Sigmoid colon (tissue), 7 donors: ENCODE results near the gene PRSS22. TPM values are rescaled to one million over a fixed set of nuclear protein-coding genes. Genes with fewer than 3 reads are reported as not detected.

ENCODE experiments used
- DNase-seq: peaks from one replicate; pipeline ENCODE4 v3.0.0-alpha.2; 2019
- H3K27ac ChIP-seq, 4 donors: fragments of 200-600 bp; sonication (generic); one replicate each; pipeline ENCODE4 v1.5.1; 2016 to 2019; ENCODE audit warnings: mild to moderate bottlenecking in 1 of 4
- H3K27me3 ChIP-seq, 3 donors: fragments of 200-600 bp; sonication (generic); one replicate each; pipeline ENCODE4 v1.5.1; 2019; ENCODE audit warnings: mild to moderate bottlenecking in 1 of 3
- H3K36me3 ChIP-seq, 4 donors: fragments of 200-600 bp; sonication (generic); one replicate each; pipeline ENCODE4 v1.5.1; 2016 to 2019
- H3K4me1 ChIP-seq, 4 donors: fragments of 200-600 bp; sonication (generic); one replicate each; pipeline ENCODE4 v1.5.1; 2017 to 2019
- H3K4me3 ChIP-seq, 4 donors: fragments of 200-600 bp; sonication (generic); one replicate each; pipeline ENCODE4 v1.5.1; 2017 to 2019; ENCODE audit warnings: mild to moderate bottlenecking in 2 of 4, moderate library complexity in 1 of 4
- H3K9me3 ChIP-seq, 4 donors: fragments of 200-600 bp in 3 of 4; sonication (generic) in 3 of 4; one replicate each; pipeline versions ENCODE4 v1.5.1 to v1.6.1; 2013 to 2019
- EP300 ChIP-seq, 4 donors: sonication (generic); formaldehyde crosslinking; IDR thresholded peaks; one replicate each; pipeline ENCODE4 v1.6.1; 2017; ENCODE audit warnings: antibody characterized with exemption in 4 of 4
- POLR2A ChIP-seq, 2 donors: fragments of 450-650 bp; IDR thresholded peaks; one replicate each; pipeline ENCODE4 v1.6.1; 2016; ENCODE audit warnings: antibody characterized with exemption in 2 of 2, mild to moderate bottlenecking in 2 of 2, moderate library complexity in 2 of 2
- POLR2AphosphoS5 ChIP-seq, 4 donors: sonication (generic); formaldehyde crosslinking; IDR thresholded peaks; one replicate each; pipeline ENCODE4 v1.6.1; 2017; ENCODE audit warnings: antibody characterized with exemption in 4 of 4
- WGBS, 2 donors: extraction: QIAGEN DNeasy Blood & Tissue Kit; methylation state at CpG; one replicate each; pipeline ENCODE4 v1.1.7; 2013; 5-methylcytosine and 5-hydroxymethylcytosine counted together
- intact Hi-C: fragments of 100-400 bp; cut with DNase I; formaldehyde crosslinking; loops from one replicate; pipeline ENCODE4 v1.15.1; 2023
- polyA plus RNA-seq, 3 donors: library from polyadenylated mRNA; stranded (reverse); fragments of 200-250 nt; gene quantifications; one replicate each; pipeline ENCODE4 v1.2.3, GENCODE V29; 2013
- total RNA-seq, 4 donors: library from RNA; depleted of rRNA; stranded (reverse); fragments of >200 nt; gene quantifications; one replicate each; pipeline ENCODE4 v1.1.0, GENCODE V29; 2016
- TF ChIP-seq, protein P1 (sequence below), 4 experiments: fragments of 450-650 bp in 3 of 4; fragments of 200-600 bp in 1 of 4; IDR thresholded peaks; one replicate each; pipeline ENCODE4 v1.5.1; 2016 to 2019; ENCODE audit warnings: antibody characterized with exemption in 4 of 4, mild to moderate bottlenecking in 3 of 4, moderate library complexity in 2 of 4
- donor health status: healthy with polysubstance abuse.
- donor health status: Bipolar disorder and iron deficiency.
- donor health status: healthy.

The PRSS22 gene
- total and polyA plus RNA-seq, 7 donors = 20.8 TPM; not detected in 6

DNA sequence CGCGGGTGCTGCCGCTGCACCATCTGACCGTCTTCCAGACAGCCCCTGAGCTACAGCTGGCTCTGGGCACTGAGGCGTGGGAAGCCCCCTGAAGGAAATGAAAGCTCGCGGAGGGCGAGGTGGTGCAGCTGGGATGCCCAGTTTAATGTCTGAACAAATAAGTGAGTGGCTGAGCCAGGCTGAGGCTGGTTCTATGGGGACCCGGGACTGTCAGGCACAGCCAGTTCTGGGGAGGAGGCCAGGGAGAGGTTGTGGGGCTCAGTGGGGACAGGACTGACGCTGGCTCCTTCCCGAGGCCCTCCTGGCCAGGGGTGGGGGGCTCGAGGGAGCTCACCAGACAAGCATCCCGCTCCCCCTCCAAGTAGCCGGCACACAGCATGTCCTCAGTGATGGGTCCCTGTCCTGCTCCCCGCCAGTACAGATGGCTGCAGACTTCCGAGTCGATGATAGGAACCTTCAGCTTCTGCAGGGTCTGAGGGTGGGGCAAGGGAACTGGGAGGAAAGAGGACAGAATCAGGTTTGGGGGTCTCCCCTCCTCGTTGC is 4.4 kb downstream of the PRSS22 start:
- H3K4me3 ChIP-seq = no peak overlapping the region
- H3K27me3 ChIP-seq = peaks cover 17 to 68% (median 49%) of the 10 kb centered on the region in 3 donors
- intact Hi-C loops = no loop called here
- H3K4me1 ChIP-seq = peaks cover 0 to 4% (median 0%) of the 10 kb centered on the region in 4 donors
- peaks cover 0 to 5% (median 3%) of the 10 kb centered on the region in 4 donors for H3K9me3 ChIP-seq
- WGBS, 2 donors = 82 to 88% methylated on average over 18 of the region's 18 CpGs
- H3K27ac ChIP-seq = no peak overlapping the region
- H3K36me3 ChIP-seq = no peaks in the 10 kb centered on the region
- no peak for TF ChIP-seq EP300 (IDR thresholded peaks at IDR 0.05)
- TF ChIP-seq POLR2AphosphoS5 (IDR thresholded peaks at IDR 0.05) = no peak
- no peak for TF ChIP-seq POLR2A (IDR thresholded peaks at IDR 0.05)
- TF ChIP-seq, protein P1, sequence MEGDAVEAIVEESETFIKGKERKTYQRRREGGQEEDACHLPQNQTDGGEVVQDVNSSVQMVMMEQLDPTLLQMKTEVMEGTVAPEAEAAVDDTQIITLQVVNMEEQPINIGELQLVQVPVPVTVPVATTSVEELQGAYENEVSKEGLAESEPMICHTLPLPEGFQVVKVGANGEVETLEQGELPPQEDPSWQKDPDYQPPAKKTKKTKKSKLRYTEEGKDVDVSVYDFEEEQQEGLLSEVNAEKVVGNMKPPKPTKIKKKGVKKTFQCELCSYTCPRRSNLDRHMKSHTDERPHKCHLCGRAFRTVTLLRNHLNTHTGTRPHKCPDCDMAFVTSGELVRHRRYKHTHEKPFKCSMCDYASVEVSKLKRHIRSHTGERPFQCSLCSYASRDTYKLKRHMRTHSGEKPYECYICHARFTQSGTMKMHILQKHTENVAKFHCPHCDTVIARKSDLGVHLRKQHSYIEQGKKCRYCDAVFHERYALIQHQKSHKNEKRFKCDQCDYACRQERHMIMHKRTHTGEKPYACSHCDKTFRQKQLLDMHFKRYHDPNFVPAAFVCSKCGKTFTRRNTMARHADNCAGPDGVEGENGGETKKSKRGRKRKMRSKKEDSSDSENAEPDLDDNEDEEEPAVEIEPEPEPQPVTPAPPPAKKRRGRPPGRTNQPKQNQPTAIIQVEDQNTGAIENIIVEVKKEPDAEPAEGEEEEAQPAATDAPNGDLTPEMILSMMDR (IDR thresholded peaks at IDR 0.05) = no peak
- DNase-seq = no peak

DNA sequence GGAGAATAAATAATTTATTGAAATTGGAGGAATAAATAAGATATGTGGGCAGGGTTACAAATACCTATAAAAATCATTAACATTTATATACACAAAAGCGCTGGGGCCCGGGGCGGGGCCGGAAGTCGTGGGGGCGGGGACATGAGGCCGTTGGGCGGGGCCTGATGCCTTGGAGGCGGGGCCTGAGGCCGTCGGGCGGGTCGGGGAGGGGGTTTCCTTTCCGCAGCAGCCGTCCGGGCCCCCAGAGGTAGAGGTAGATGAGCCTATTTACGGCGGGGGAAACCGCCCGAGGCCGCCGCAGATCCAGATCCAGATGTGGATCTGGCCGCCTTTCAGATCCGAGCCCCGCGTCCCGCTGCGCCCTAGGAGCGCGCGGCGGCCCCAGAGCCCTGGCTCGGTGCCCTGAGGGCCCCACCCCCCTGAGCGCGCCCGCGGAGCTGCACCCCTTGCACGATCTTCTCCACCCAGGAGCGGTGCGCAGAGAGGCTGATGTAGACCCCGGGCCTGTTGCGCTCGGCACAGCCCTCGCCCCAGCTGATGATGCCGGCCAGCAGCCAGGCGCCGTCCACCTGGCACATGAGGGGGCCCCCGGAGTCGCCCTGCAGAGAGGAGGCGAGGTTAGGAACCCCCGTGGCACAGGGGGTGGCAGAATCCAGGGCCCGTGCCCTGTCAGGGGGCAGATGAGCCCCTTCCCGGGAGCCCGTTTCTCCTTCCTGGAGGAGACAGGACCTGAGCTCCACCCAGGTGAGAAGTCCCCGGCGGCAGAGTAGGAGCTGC is 5.1 kb downstream of the PRSS22 start:
- no peak overlapping the region for H3K4me3 ChIP-seq
- no peaks in the 10 kb centered on the region for H3K36me3 ChIP-seq
- TF ChIP-seq, protein P1 (IDR thresholded peaks at IDR 0.05) = no peak
- TF ChIP-seq EP300 (IDR thresholded peaks at IDR 0.05) (no peak), POLR2AphosphoS5 (IDR thresholded peaks at IDR 0.05) (no peak), POLR2A (IDR thresholded peaks at IDR 0.05) (no peak)
- no peak overlapping the region for H3K27ac ChIP-seq
- peaks cover 0 to 4% (median 0%) of the 10 kb centered on the region in 4 donors for H3K4me1 ChIP-seq
- H3K9me3 ChIP-seq = peaks cover 0 to 5% (median 3%) of the 10 kb centered on the region in 4 donors
- 66 to 80% methylated on average over 56 of the region's 56 CpGs for WGBS, 2 donors
- DNase-seq = no peak
- intact Hi-C loops = no loop called here
- H3K27me3 ChIP-seq = peaks cover 11 to 61% (median 42%) of the 10 kb centered on the region in 3 donors

DNA sequence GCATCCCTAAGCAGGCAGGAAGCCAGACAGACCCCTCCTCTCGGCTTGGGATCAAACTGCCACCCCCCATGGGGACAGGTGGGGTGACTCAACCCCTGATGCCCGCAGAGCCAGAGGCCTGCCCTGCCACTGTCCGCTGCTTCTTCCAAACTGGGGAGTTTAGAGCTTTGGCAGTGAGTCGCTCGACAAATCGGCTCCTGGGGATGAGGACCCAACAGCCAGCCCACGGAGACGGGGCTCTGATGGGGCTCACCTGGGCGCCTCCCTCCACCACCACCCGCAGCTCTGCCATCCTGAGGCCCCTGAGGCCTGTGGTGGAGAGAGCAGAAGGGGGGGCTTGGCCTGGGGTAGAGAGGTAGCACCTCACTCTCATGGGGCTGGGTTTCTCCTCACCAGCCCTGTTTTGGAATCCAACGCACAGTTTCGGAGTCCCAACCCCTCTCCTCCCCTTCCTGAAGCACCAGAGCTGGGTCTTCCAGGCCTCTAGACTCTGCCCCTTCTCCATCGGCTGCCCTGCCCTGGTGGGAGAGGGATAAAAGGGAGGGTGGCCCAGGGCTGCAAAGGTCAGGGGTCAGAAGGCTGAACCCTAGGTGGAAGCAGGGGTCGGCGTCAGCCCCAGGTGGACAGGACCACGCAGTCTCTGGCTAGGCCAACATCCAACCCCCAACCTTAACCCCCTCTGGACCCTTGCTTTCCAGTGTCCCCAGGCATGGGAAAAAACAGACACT is 5.8 kb downstream of the PRSS22 start:
- Histone ChIP-seq H3K9me3 (peaks cover 0 to 5% (median 3%) of the 10 kb centered on the region in 4 donors), H3K36me3 (no peaks in the 10 kb centered on the region), H3K4me3 (no peak overlapping the region), H3K4me1 (no peaks in the 10 kb centered on the region), H3K27ac (no peak overlapping the region), H3K27me3 (peaks cover 6 to 54% (median 35%) of the 10 kb centered on the region in 3 donors)
- WGBS, 2 donors = 91 to 92% methylated on average over 16 of the region's 16 CpGs
- TF ChIP-seq, protein P1 (IDR thresholded peaks at IDR 0.05) = no peak
- no peak for TF ChIP-seq POLR2A (IDR thresholded peaks at IDR 0.05)
- no peak for TF ChIP-seq POLR2AphosphoS5 (IDR thresholded peaks at IDR 0.05)
- TF ChIP-seq EP300 (IDR thresholded peaks at IDR 0.05) = no peak
- intact Hi-C loops = no loop called here
- no peak for DNase-seq

DNA sequence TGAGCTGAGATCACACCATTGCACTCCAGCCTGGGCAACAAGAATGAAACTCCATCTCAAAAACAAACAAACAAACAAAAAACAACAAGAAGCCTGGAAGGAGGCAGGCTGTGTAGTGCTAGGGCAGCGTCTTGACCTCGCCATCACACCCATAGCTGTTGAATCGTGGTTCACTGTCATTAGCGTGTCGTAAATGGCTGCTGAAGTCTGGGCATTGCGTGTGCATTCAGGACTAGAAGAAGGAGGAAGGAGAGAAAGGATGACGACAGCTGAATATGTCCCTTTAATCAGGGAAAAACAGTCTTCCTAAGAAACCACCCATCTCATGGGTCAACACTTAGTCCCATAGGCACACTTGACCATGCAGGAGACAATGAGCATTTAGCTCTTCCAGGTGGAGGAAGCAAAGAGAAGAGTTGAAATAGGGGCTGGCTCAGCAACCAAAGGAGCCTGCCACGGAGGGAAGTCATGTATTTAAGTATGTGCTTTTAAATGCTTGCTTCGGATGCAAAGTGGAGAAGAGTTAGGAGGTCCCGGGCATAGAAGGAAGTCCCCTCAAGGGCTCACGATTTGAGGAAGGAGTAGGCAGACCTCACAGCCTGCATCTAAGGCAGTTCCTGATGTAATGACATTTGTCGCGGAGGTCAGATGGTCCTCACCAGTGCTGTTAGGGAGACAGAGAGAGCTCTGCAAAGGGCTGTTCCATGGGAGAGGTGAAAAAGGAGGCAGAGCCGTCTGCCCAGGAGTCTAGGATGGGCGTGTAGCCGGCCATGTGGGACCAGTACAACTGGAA is 8.8 kb downstream of the PRSS22 start:
- no peaks in the 10 kb centered on the region for H3K36me3 ChIP-seq
- intact Hi-C loops = no loop called here
- H3K27ac ChIP-seq = no peak overlapping the region
- DNase-seq = no peak
- H3K9me3 ChIP-seq = no peaks in the 10 kb centered on the region
- no peaks in the 10 kb centered on the region for H3K4me1 ChIP-seq
- WGBS, 2 donors = 58 to 68% methylated on average over 16 of the region's 16 CpGs
- no peak overlapping the region for H3K4me3 ChIP-seq
- H3K27me3 ChIP-seq = peaks cover 6 to 43% (median 28%) of the 10 kb centered on the region in 3 donors
- TF ChIP-seq POLR2A (IDR thresholded peaks at IDR 0.05) (no peak), POLR2AphosphoS5 (IDR thresholded peaks at IDR 0.05) (no peak), EP300 (IDR thresholded peaks at IDR 0.05) (no peak)
- TF ChIP-seq, protein P1 (IDR thresholded peaks at IDR 0.05) = no peak
